GM19351 (cell line): ENCODE measurements around the gene CLHC1.
"Not testable (repeated sequence)": the region's sequence is repeated elsewhere in the genome, so short reads cannot be mapped to it uniquely, and the experiment has no call there.

Experiments
- ATAC-seq: cut with Tn5 transposase; IDR thresholded peaks from one replicate; pipeline ENCODE4 v1.9.1; 2021; ENCODE audit warnings: mild to moderate bottlenecking, moderate library complexity; ENCODE audit not compliant: unreplicated experiment

Gene CLHC1

DNA sequence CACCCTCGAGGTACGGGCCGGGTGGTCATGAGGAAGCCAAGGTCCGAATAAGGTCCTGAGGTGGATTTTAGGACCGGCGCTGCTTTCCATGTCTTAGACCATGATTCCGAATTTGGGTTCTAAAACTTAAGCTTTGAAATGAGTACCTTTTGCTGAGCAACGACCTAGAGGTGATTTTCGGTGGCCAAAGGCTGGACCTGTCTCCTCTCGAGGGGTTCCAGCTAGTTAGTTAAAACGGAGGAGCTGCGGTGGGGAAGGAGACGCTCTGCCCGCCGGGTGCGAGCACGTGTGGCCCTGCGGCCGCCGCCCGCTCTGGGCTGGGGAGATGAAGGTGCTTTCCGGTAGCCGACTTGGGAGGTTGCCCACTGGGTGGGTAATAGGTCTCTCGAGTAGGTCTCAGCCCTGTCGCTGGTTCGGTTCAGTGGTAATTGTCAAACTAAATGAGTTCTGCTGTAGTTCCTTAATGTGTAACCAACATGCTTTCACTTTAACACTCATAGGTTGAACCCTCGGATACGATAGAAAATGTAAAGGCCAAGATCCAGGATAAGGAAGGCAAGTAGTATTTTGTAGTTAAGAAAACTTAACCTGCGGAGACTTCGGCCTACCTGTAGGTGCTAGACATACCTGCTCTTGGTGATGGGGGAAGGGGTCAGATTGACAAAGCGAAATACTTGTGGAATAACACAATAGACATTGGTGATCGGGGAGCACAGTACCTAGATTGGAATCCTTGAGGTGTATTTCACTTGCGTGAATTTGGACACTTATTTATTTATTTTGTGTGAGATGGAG lies 967 bp upstream of the CLHC1 start:
- ATAC-seq = peak; percentile 28

DNA sequence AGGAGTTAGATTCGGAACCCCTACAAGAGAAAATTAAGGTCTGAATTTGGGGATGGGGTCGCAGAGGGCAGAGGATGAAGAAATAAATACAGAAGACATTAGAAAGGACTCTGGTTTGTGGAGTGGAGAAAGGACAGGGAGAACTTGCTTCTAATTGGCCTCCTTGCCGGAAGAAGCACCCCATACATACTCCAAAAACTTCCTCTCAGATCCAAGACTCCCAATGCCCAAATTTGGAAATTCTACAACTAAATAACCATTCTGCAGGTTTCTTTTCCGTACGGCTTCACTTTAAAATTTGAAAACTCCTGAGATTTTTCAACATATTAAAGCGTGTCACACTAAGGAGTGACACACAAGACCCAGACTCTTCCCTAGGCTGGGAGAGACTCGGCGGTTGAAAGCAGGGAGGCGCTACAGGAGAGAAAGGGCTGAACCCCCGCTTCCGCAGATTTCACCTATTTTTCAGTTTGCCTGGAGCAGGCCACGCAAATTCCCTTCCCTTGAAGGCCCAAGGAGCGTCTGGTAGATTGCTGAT lies 478 bp downstream of the CLHC1 start:
- ATAC-seq = peak; percentile 1

DNA sequence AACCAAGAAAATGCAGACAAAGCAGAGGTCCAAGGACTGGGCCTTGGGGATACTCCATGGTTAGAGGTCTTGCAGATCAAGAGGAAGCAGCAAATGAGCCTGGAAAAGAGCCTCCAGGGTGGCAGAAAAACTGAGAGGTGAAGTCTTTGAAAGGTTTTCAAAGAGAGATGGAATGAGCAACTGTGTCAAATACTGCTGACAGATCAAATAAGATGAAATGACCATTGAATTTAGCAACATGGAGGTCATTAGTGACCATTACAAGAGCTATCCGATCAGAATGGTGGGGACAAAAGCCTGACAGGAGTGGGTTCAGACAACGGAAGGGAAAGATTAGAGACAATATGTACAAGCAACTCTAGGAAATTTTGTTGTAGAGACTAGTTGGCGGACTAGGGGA lies 1.5 kb downstream of the CLHC1 start:
- ATAC-seq = no peak

DNA sequence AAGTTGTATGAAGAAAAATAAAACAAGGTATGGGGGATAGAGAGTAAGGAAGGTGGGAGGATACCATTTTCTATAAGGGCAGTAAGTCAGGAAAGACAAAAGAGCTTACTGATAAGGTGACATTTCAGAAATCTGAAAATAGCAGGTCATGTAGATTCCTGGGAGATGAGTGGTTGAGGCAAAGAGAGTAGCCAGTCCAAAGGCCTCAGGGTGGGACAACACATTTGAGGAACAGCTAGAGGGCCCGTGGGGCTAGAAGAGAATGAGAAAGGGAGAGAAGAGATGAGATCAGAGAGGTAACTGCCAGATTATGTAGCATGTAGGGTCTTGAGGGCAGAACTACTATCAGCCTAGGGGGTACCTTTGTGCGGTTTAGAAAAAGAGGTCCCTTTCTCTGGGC lies 2.9 kb downstream of the CLHC1 start:
- no peak for ATAC-seq

DNA sequence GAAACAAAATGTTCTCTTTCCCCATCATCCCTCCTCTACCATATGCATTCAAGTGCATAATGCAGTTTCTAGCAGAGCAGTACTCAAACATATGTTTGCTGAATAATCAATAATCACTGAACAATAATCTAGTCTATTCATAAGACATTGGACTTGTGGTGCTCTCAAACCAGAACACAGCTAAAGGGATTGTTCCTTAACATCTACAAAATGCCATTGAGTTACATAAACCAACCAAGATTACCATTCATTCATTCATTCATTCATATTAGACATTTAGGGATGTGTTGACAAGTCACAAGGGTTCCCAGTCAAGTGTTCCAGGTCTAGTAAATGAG lies 3.9 kb downstream of the CLHC1 start:
- ATAC-seq = no peak

DNA sequence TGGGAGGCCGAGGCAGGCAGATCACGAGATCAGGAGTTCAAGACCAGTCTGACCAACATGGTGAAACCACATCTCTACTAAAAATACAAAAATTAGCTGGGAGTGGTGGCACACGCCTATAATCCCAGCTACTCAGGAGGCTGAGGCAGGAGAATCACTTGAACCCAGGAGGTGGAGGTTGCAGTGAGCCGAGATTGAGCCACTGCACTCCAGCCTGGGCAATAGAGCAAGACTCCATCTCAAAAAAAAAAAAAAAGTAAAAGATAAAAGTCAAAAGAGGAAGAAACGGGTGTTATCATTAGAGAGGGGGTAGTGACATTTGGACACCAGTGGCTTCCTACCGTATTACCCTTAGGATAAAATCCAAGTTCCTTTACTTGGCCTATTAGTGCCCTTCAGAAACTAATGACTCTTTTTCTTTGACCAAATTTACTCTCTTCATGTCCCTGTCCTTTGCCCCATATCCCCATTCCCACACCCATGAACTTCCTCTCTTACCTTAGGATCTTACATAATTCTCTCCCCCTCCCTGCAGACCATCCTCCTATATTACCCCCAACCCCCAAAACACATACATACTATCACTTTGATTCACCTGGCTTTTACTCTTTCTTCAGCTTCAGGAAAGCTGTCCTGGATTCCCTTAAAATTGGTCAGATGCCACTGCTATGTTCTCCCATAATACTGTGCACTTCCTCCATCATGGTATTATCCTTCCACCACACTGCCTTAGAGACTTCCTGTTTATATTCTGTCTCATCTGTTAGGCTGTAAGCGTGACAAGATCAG lies 4.5 kb downstream of the CLHC1 start:
- ATAC-seq = not testable (repeated sequence)

DNA sequence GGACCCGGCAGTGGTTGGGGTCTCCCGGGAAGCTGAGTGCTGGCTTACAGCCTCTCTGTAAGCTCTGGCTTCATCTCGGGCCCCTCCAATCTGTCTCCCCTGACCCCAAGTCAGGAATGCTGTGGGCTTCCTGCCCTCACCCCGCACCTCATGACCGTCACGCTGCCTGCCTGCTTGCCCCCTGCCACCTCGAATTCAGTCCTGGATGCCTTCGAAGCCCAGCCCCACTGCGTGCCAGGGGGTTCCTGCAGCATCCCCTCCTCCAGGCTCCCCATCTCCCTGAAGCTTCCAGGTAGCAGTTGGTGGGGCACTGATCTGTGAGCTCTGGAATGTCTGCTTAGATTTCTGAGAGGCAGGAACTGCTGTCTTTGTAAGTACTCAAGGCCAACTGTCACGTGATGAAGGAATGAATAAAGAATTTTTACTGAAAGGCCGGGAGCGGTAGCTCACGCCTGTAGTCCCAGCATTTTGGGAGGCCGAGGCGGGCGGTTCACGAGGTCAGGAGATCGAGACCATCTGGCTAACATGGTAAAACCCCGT lies 6.5 kb downstream of the CLHC1 start:
- no peak for ATAC-seq

DNA sequence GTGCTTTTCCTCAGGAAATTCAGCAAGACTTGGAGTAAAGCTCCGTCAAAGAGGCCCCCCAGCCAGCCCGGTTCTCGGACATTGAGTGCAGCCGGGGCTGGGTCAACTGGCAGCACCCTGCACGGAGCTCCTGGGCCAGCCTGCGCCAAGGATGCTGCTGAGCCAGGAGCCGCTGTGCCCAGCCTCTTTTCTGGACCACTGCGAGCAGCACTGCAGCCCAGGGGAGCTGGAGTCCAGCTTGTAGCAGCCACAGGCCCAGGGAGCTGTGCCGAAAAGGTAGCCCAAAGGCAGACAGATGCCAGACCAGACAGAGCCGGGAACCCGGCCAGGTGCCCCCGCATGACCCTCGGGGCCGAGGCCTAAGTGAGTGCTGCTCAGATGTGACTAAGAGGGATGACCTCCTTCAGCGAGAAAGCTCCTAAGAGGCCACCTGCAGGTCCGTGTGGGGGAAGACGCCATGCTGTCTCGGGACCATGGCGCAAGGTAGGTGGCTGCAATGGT lies 7.3 kb downstream of the CLHC1 start:
- no peak for ATAC-seq

DNA sequence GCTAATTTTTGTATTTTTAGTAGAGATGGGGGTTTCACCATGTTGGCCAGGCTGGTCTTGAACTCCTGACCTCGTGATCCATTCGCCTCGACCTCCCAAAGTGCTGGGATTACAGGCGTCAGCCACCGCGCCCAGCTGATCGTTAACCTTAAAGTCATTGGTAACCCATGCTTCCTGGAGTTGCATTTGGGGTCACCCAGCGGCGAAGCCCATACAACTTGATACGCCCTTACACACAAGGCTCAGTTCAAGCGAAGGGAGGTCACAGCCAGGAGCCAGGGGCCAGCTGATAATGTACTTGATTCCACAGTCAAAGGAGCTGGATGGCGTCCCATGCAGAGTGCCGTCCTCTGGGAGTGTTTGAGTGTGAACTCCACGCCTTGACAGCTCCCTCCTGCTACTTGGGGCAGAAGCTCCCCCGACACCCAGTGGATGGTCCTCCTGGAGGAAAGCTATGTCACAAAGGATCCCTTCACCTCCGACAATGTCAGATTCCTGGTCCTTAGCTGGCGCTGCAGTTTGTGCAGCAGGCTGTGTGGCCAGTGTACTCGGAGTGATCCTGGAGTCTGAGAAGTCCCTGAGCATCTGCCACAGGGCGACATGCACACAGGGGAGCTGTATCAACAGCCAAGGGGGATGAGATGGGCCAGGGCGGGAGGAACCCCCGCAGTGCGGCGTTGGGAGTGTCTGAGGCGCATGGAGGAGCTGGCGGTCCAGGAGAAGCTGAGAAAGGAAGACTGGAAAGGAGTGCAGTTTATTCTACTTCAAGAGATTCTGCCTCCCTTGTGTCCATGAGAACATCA lies 7.9 kb downstream of the CLHC1 start:
- ATAC-seq = no peak

DNA sequence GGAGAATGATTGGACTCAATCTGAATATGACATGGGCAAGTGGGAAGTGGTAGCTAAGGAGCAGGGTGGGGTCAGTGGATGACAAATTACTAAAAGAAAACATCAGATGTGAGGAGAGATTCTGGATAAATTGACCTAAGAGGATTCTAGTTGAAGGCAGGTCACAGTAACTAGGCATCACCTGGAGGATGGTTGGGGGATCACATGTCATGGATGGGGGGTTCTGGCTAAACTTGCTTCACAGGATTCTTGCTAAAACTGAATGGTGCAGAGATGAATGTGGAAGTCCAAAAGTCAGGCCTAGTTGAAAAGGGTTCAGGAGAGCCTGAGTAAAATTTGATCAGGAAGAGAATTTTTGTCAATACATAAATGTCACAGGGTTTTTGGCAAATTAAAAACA lies 18.3 kb downstream of the CLHC1 start:
- no peak for ATAC-seq

DNA sequence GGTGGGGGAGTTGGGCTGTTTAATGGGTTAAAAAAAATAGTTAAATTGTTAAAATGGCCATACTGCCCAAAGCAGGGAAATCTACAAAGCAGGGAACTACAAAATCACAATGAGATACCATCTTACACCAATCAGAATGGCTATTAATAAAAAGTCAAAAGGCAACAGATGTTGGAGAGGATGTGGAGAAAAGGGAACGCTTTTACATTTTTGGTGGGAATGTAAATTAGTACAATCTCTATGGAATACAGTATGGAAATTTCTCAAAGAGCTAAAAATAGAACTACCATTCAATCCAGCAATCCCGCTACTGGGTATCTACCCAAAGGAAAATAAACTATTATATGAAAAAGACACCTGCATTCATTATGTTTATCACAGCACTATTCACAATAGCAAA lies 27.1 kb downstream of the CLHC1 start:
- no peak for ATAC-seq

DNA sequence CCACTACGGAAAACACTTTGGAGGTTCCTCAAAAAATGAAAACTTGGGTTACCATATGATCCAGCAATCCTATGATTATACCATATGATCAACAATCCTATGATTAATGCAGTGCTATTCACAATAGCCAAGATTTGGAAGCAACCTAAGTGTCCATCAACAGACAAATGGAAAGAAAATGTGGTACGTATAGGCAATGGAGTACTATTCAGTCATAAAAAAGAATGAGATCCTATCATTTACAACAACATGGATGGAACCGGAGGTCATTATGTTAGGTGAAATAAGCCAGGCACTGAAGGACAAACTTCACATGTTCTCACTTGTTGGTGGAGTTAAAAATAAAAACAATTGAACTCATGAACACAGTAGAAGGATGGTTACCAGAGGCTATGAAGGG lies 27.6 kb downstream of the CLHC1 start:
- no peak for ATAC-seq

DNA sequence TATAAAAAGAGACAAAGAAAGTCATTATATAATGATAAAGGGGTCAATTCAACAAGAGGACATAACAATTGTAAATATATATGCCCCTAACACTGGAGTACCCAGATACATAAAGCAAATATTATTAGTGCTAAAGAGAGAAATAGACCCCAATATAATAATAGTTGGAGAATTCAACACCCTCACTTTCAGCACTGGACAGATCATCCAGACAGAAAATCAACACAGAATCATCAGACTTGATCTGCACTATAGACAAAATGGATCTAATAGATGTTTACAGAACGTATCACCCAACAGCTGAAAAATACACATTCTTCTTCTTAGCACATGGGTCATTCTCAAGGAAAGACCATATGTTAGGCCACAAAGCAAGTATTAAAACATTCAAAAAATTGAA lies 31.7 kb downstream of the CLHC1 start:
- ATAC-seq = no peak

DNA sequence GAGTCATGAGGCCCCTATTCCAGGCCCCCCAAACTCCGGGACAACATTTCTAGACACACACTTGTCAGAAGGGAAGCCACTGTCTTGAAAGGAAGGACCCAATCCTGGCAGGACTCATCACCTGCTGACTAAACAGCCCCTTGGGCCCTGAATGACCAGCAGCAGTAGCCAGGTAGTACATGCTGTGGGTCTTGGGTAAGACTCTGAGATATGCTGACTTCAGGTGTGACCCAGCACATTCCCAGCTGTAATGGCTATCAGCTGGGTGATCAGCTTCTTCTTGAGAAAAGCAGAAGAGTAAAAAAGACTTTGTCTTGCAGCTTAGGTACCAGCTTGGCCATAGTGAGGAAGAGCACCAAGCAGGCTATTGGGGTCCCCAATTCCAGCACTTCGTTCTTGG lies 35.6 kb downstream of the CLHC1 start:
- ATAC-seq = no peak

DNA sequence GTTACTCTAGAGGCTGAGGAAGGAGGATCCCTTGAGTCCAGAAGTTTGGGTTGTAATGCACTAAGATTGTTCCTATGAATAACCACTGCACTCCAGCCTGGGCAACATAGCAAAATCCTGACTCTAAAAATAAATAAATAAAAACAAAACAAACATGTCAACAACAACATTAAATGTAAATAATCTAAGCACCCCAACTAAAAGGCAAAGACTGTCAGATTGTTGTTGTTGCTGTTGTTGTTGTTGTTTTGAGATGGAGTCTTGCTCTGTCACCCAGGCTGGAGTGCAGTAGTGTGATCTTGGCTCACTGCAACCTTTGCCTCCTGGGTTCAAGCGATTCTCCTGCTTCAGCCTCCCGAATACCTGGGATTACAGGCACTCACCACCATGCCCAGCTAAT lies 40.2 kb downstream of the CLHC1 start:
- ATAC-seq = not testable (repeated sequence)

DNA sequence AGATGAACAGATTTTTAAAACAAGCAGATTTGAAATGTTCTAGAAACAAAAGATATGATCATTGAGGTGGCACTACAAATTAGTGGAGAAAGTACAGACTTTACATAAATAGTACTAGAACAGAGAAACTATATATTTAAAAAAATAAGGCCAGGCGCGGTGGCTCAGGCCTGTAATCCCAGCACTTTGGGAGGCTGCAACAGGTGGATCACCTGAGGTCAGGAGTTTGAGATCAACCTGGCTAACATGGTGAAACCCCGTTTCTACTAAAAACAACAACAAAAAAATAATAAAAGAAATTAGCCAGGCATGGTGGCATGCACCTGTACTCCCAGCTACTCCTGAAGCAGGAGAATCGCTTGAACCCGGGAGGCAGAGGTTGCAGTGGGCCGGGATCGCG lies 45.3 kb downstream of the CLHC1 start:
- not testable (repeated sequence) for ATAC-seq

DNA sequence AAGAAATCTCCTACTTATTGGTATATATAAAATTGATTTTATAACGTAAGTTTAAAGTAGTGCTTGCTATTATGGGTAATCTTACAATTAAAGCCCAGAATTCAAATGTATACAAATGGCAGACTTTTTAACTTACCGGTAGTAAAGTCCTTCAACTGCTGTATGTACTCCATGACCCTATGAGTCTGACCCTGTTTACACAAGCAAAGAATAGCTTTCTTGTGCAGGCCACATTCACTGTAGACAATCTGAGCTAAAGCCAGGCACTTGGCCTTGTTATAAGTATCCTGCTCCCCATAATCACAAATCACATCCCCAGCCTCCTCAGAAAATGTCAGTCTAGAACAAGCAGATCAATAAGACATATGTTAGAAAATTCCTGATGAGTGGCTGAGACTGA lies 51.7 kb downstream of the CLHC1 start:
- no peak for ATAC-seq

DNA sequence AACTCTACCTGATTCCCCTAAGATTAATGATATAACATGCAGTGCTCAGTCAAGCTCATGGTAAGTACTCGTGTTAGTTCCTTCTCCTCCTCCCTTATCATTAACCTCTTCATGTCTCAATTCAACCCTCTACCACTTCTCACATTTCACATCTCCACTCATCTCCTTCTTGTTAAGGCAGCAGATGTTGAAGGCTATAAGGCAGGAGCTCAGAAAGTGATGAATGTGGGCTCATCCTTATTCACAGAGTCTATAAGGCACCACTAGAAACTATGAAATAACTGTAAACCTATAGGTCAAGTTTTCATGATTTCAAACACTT lies 56.0 kb downstream of the CLHC1 start:
- no peak for ATAC-seq

DNA sequence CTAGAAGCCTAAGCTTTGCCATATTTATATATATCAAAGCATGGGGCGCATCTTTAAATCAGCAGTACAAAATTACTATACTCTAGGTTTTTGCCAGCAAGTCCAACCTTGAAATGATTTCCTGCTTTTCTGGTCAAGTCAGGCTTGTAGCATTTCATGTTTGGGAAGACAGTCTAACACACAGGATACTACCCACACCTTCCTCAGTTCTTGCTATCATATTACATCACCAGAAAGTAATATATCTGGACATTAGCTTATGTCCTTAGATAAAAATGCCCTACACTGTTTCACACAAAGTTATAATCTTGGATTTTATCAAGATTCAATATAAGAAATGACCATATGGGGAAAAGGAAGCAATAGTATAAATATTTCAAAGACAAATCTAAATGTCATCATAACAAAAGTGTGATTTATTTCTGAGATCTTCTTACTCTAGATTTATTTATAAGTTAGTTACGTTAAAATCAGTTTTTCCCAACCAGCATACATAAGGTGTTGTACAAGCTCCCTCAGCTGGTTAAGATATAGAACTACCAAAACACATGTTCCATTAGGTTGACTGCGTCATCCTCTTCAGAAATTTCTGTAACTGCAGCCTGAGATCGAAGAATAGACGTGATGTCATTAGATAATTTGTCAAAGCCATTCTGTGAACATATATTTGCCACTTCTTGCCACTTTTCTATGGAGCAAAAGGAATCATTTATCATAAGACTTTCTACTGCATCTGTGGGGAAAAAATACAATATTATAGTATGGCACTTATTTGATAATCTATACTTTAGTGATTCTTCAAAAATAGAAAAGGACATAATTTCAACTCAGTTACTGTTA lies 56.6 kb downstream of the CLHC1 start:
- ATAC-seq = no peak

DNA sequence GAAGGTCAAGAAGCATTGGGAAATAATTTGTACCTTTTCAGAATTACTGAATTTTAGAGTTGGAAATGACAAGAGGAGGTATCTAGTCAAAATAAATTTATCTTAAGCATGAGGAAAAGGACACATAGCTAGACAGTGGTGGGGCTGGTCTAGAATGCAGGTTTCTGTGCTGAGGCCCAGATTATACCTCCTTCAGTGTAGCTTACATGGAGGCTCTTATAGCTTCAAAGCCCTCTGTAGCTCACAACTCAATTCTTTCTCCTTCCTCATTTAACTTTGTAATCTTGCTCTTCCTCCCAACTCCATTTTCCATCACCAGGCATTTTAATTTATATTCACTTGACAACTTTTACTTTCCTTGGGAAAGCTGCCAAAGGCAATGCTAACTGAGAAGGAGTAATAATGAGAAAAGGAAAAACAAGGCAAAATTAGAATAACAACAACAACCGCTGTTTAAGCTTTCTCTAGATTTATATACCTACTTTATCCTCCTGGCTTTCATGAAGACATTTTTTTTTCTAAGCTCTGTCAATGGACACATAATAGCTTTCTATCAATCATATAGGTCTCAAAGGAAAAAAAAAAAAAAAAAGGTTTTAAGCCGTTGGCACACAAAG lies 58.5 kb downstream of the CLHC1 start:
- ATAC-seq = no peak
